Measurements from ENCODE around the gene CCDC185. TPM values are rescaled to one million over a fixed set of nuclear protein-coding genes. Genes with fewer than 3 reads are reported as not detected.

CCDC185 gene
- total RNA-seq, 1 donor from 2014 or later = not detected

DNA sequence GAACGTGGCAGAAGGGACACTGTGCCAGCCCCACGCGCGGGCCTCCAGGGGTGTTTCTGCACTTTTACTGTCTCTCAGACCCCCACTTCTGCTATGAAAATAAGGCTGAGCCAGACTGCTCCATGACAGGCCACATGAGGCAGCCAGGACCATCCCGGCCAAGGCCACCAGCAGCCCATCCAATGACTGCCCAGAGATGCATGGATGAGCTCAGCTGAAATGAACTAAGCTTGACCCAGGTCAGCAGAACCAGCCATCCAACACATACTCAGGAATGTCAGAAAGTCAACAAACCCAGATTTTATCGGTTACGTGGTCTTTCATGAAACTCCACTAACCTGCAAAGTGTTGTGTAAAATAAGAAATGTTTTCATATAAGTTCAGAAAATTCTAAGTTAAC, 51.2 kb downstream of the CCDC185 start:
- Histone ChIP-seq H3K36me3 (no peaks in the 10 kb centered on the region), H3K9me3 (replicated peaks) (peaks cover 28% of the 10 kb centered on the region), H3K4me3 (no peak overlapping the region), H3K4me1 (no peaks in the 10 kb centered on the region), H3K27ac (replicated peaks) (no peak overlapping the region), H3K27me3 (ENCODE audit: low read depth) (peaks cover 4% of the 10 kb centered on the region)
- intact Hi-C loops (cut with micrococcal nuclease) = no loop called here
- TF ChIP-seq, protein P1, sequence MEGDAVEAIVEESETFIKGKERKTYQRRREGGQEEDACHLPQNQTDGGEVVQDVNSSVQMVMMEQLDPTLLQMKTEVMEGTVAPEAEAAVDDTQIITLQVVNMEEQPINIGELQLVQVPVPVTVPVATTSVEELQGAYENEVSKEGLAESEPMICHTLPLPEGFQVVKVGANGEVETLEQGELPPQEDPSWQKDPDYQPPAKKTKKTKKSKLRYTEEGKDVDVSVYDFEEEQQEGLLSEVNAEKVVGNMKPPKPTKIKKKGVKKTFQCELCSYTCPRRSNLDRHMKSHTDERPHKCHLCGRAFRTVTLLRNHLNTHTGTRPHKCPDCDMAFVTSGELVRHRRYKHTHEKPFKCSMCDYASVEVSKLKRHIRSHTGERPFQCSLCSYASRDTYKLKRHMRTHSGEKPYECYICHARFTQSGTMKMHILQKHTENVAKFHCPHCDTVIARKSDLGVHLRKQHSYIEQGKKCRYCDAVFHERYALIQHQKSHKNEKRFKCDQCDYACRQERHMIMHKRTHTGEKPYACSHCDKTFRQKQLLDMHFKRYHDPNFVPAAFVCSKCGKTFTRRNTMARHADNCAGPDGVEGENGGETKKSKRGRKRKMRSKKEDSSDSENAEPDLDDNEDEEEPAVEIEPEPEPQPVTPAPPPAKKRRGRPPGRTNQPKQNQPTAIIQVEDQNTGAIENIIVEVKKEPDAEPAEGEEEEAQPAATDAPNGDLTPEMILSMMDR (IDR thresholded peaks at IDR 0.05; ENCODE audit: borderline replicate concordance) = no peak
- no peak for DNase-seq

Other genes starting within 250 kb of the CCDC185 start
- gene SUSD4, start 29.2 kb upstream of the CCDC185 start, total RNA-seq = 2.5 TPM